ENCODE measurements around the gene CTLA4. TPM values are rescaled to one million over a fixed set of nuclear protein-coding genes. Genes with fewer than 3 reads are reported as not detected.

CTLA4 gene
- total and polyA plus RNA-seq, 2 of the 4 experiments (the other 2 are of a cell fraction): not detected

- ChIA-PET POLR2A (ENCODE audit: unreplicated experiment) (no interaction called here), CTCF (interaction anchor here (0.7 kb wide), 1 partner anchor 242 kb away, joined by 3 read pairs; no protein-coding TSS in a partner anchor)
- H3K9ac ChIP-seq (ENCODE audit: low read depth, low read length): no peak overlapping the region
- H3K56ac ChIP-seq (ENCODE audit: extremely low read depth, insufficient read depth, low read length): no peak overlapping the region
- no TSS peak for BruUV-seq (replicated peaks)
- H4K20me1 ChIP-seq (ENCODE audit: insufficient read depth, low read length): no peaks in the 10 kb centered on the region
- H2BK15ac ChIP-seq (ENCODE audit: low read depth, low read length): no peak overlapping the region
- H3K18ac ChIP-seq (ENCODE audit: low read depth, low read length): no peak overlapping the region
- DNase-seq (no peak), ATAC-seq (ENCODE audit: low read depth) (no peak)
- H2AK9ac ChIP-seq (replicated peaks; ENCODE audit: low read depth, low read length, poor library complexity): no peak overlapping the region
- no peak overlapping the region for H3K4me2 ChIP-seq (ENCODE audit: low read depth, low read length)
- H3K27ac ChIP-seq (ENCODE audit: insufficient read depth, low read length): no peak overlapping the region
- in situ Hi-C loops (cut with MboI; ENCODE audit: low sequenced_read_pairs) (loop anchor here (25.0 kb wide), 1 partner anchor 1327 kb away; no protein-coding TSS in a partner anchor), intact Hi-C loops (cut with micrococcal nuclease) (no loop called here), dilution Hi-C loops (cut with HindIII; ENCODE audit: low sequenced_read_pairs, unreplicated experiment) (no loop called here)
- no peak overlapping the region for H4K5ac ChIP-seq (ENCODE audit: low read depth, low read length)
- peaks cover under 1% of the 10 kb centered on the region; the same call in 1 of the 2 replicates for H3K4me1 ChIP-seq (ENCODE audit: control insufficient read depth, insufficient read depth, low read length)
- H2BK5ac ChIP-seq (ENCODE audit: low read depth, low read length, poor library complexity, severe bottlenecking): no peak overlapping the region
- H3K4ac ChIP-seq (ENCODE audit: low read depth, low read length): no peak overlapping the region
- H3K9me3 ChIP-seq (ENCODE audit: control insufficient read depth, insufficient read depth, low read length): no peaks in the 10 kb centered on the region
- H3K14ac ChIP-seq (replicated peaks; ENCODE audit: low read depth, low read length): no peak overlapping the region
- H3K27me3 ChIP-seq (ENCODE audit: control insufficient read depth, insufficient read depth, low read length): peaks cover 16% of the 10 kb centered on the region
- no peak overlapping the region for H3K4me3 ChIP-seq (ENCODE audit: insufficient read depth, low read depth, low read length)
- no peak overlapping the region for H2BK120ac ChIP-seq (ENCODE audit: low read depth, low read length)
- no peaks in the 10 kb centered on the region for H3K79me1 ChIP-seq (ENCODE audit: low read depth in 1 of 2, low read length in 2 of 2)
- TF ChIP-seq MAFK (IDR thresholded peaks at IDR 0.05; ENCODE audit: low read depth, low read length): no peak
- TF ChIP-seq USF2 (IDR thresholded peaks at IDR 0.05; ENCODE audit: low read depth, low read length): no peak
- no peaks in the 10 kb centered on the region for H3K9me1 ChIP-seq (ENCODE audit: insufficient read depth, low read length)
- 65% methylated on average over 4 of the region's 8 CpGs; no CpG with 5 or more reads in 1 of the 2 experiments for WGBS, 2 experiments (ENCODE audit: extremely low coverage in 2 of 2, insufficient read length in 1 of 2)
- no peak overlapping the region for H4K8ac ChIP-seq (ENCODE audit: low read depth in 2 of 2, low read length in 2 of 2)
- no peak overlapping the region for H2BK20ac ChIP-seq (ENCODE audit: low read depth, low read length)
- H2AFZ ChIP-seq (replicated peaks; ENCODE audit: low read length, poor library complexity): no peak overlapping the region
- no peaks in the 10 kb centered on the region for H3K36me3 ChIP-seq (ENCODE audit: control insufficient read depth, insufficient read depth, low read length)
- no peak overlapping the region for H3K23ac ChIP-seq (ENCODE audit: low read depth, low read length)
- no peak overlapping the region for H4K91ac ChIP-seq (ENCODE audit: insufficient read depth, low read depth, low read length)
- no peak overlapping the region for H2AK5ac ChIP-seq (ENCODE audit: low read depth, low read length)
These were observed 46.4 kb downstream of the CTLA4 start for GRCh38 chr2:203913947-203914346.
